Ovary (tissue), 3 donors: Measurements from ENCODE around the gene GRAMD2A.

Source experiments
- CTCF ChIP-seq, 3 donors: fragments of 450-650 bp in 2 of 3; fragments of 200-600 bp in 1 of 3; IDR thresholded peaks; one replicate each; pipeline versions ENCODE4 v1.5.1 to v1.8.0; 2016 to 2022; ENCODE audit warnings: antibody characterized with exemption in 3 of 3, mild to moderate bottlenecking in 1 of 3
- POLR2A ChIP-seq: fragments of 450-650 bp; IDR thresholded peaks from one replicate; pipeline ENCODE4 v1.6.1; 2017; ENCODE audit warnings: antibody characterized with exemption, mild to moderate bottlenecking, moderate library complexity
- donor health status: DM: no; HTN: no; CAD: no.

GRCh38 chr15:72147418-72147817 lies 50.2 kb downstream of the GRAMD2A start:
- no peak for TF ChIP-seq CTCF (IDR thresholded peaks at IDR 0.05)
- no peak for TF ChIP-seq POLR2A
